Hypothalamus (tissue), 51 donors: Measurements from ENCODE around the gene FXYD5.
A peak's percentile ranks its signal among the peaks of the same experiment; 100 is the strongest.

Experiments used
- DNase-seq, 51 donors: peaks; one replicate each; lab custom pipeline; 2025; lab: John Stamatoyannopoulos, UW

FXYD5 gene, protein sequence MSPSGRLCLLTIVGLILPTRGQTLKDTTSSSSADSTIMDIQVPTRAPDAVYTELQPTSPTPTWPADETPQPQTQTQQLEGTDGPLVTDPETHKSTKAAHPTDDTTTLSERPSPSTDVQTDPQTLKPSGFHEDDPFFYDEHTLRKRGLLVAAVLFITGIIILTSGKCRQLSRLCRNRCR

DNA sequence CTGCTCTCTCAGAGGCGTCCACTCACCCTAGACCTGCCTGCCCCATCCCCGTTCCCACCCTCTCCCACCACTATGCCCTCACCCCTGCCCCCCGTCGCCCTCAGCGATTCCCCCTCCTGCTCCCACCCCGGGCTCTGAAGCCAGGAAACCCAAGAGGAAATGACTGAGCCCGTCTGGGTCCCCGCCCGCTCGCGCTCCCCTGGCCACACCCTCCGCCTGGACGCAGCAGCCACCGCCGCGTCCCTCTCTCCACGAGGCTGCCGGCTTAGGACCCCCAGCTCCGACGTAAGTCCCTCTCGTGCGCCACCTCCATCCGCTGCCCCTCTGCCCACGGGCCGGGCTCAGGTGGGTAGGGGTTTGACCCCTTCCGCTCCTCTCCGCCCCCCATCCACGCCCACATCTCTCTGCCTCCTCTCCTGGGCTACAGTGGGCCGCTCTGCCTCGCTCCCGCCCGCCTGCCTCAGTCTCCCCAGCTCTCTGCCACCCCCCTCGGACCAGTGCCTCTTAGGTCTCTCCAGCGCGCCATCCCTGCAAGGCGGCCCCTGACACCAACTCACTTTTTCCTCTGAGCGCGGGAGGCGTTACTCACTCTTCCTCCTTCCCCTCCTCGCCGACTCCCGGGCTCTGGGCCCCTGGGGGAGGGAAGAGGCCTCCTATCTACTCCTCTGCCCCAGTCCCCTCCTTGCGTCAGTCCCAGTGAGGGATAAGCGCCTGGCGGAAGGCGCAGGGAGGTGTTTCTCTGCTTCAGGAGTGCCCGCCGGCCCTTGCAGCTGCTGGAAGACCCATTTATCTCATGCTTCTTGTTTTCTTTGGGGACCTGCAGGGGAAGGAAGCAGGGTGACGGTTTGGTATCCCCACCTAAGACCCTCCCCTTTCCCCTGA is at the start of gene FXYD5:
Gene FXYD5 (plus strand): TSS at position 211 of the 882 bp plus-strand sequence. CDS start 816 bp downstream, outside the sequence.
- DNase-seq, result peak in 2 of 51 donors; percentile 12 to 13

DNA sequence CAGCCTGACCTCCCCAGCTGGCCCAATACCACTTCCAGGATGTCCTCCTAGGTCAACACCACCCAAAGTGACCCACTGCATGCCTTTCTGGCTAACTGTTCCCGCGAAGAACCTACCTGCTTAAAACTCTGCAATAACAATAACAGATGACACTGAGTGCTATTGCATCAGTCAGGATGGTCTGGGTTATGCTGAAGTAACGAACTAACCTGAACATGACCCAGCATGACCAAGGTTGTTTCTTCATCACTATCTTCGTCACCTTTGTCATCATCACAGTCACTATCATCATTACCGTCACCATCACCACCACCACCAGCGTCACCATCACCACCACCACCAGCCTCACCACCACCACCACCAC is 49.5 kb upstream of the FXYD5 start:
- DNase-seq, result no peak

DNA sequence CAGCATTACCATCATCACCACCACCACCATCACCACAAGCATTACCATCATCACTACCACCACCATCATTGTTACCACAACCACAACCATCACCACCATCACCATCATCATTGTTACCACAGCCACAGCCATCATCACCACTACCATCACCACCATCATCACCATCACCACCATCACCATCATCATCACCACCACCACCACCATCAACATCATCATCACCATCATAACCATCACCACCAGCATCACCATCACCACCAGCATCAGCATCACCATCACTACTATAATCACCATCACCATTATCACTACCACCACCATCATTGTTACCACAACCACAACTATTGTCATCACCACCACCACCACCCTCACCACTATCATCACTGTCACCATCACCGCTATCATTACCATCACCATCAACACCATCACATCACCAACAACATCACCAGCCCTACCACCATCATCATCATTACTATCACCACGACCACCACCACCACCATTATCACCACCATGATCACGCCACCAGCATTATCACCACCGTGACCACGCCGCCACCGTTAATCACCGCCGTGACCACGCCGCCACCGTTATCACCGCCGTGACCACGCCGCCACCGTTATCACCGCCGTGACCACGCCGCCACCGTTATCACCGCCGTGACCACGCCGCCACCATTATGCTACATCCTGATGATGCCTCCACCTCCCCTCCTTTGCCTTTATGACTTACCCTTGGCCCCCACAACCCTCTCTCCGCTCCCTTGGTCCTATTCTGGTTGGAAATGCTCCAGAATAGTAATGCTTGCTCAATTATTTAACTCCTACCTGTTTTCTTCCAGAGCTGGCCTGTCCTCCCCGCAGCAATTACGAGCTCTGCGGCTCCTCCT is 48.9 kb upstream of the FXYD5 start:
- DNase-seq, result no peak

DNA sequence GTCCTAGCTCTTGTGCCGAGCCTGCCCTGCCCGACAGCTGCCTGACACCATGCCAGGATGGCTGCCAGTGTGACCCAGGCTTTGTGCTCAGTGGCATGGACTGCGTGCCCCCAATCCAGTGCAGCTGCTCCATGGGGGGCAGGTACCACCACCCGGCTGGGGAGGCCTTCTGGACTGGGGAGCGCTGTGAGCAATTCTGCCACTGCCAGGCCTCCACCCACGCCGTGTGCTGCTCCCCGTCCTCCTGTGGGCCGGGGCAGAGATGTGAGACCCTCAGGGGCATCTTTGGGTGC is 48.3 kb upstream of the FXYD5 start:
- peak in 37 of 51 donors; percentile 19 to 88 (median 66) for DNase-seq

DNA sequence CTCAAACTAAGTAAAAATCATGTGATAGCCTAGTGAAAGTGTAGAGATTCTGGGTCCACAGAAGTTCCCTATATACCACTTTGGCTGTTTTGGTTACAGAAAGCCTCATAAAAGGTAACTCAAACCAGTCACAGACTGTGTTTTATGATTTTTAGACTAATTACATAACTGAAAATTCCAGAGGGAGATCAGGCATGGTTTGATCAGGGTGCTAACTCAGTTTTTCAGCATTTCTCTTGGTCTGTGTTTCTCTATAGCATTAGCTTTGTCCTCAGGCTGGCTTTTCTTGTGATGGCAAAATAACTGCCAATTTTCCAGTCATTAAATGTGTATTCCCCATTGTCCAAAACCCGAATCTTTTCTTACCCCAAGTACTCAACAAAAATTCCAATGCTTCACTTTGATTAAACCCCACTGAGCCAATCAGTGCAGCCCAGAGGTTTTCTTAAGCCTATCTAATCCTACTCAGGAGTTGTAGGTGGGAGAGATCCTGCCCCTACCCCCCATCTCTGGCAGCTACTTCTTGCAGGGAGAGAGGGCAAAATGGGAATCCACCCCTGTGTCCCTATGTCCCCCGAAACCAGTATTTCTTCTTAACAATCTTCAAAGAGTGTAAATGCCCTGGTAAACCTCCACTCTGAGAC is 47.5 kb upstream of the FXYD5 start:
- DNase-seq, result no peak

DNA sequence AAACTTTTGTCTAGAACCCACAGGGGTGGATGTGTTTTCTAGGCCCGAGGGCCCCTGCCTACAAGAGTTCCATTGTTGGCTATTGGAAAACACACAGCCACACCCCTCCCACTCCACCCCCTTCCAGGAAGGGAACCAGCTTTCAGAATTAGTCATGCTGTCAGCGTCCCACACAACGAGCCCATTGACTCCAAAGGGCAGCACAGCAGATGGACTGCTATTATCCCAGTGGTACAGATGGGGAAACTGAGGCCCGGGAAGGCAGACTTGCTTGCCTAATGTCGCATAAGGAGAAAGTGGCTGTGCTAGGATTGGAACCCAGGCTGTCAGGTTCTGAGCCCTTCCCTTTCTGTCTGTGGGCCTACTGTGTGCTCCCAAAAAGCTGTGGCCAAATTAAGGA is 47.0 kb upstream of the FXYD5 start:
- peak in 41 of 51 donors; percentile 17 to 92 (median 78) for DNase-seq

DNA sequence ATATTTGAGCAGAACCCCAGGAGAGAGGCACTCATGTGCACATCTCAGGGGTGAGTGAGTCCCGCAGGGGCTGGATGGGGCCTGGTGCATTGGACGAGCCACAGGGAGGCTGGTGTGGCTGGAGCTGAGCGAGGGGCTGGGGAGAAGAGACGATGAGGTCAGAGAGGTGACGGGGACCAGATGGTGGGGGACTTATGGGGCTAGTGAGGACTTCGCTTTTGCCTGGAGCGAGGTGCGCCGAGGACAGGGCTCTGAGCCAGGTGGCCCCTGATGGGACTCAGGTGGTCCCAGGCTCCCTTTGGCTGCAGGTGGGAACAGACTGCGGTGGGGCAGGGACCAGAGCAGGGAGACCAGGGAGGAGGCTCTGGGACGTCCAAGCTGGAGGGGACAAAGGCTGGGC is 45.8 kb upstream of the FXYD5 start:
- DNase-seq, result no peak

DNA sequence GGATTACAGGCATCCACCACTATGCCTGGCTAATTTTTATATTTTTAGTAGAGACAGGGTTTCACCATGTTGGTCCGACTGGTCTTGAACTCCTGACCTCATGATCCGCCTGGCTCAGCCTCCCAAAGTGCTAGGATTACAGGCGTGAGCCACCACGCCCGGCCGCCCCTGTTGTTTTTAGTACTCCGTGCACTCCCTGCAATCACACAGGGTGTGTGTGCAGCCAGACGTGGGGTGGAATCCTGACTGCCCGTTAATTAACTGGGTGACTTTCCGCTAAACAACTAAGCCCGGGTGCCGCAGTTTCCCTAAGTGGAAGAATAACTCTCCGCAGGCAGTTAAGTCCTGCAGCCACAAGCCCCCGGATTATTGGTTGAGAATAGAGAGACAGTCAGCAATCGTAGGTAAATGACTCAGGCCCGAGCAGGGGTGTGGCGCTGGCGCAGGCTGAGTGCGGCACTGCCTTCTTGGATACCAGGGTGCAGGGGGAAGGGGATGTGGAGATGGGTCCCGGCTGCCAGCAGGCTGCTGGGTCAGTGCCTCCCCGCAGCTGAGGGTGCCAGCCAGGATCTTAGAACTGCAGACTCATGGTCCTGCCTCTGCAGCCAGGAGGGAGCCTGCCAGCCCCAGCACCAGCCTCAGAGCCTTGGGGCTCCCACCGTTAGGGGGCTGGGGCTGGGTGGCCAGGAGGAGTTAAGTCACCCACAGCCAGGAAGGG is 45.0 kb upstream of the FXYD5 start:
- DNase-seq, result peak in 37 of 51 donors; percentile 24 to 79 (median 55)

DNA sequence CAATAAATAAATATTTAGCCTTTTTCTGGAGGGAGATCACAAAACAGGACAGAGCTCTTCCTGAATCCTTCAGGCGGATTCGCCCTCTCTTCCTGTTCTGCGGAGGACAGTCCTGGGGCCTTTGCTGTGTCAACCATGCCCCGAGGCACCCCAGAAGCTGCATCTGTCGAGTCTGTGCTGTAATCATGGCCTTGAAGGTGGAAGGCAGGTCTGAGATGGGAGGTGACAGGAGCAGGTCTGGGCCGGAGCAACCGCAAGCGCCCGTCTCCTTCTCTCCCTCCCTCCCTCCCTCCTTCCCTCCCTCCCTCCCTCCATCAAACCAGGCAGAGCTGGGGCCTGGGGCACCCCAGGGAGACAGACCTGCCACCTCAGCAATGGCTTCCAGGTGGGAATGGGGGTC is 43.6 kb upstream of the FXYD5 start:
- peak in 2 of 51 donors; percentile 14 to 18 for DNase-seq

DNA sequence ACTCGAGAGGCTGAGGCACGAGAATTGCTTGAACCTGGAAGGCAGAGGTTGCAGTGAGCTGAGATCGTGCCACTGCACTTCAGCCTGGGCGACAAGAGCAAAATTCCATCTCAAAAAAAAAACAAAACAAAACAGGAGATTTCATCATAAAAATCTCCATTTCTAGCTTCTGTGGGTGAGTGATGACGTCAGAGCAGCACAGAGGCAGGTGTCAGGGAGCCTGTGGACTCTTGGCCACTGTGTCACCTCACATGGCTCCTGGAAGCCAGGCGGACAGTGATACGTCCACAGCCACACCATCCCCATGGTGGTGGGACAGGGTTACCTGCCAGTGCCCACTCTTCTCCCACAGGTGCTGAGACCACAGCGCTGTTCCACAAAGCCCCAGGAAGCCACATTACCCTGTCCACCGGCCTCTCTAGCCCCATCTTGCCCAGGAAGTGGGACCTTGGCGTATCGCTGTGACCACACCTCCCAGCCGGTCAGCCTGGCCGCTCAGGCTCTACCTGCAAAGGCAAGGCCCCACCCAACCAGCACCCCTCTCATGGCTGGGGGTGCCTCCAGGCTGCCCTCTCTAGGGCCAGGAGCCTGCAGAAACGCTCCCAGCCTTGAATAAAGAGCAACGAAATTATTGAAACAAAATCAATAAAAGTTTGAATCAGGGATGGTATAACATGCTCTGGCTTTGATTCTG is 41.4 kb upstream of the FXYD5 start:
- DNase-seq, result no peak

DNA sequence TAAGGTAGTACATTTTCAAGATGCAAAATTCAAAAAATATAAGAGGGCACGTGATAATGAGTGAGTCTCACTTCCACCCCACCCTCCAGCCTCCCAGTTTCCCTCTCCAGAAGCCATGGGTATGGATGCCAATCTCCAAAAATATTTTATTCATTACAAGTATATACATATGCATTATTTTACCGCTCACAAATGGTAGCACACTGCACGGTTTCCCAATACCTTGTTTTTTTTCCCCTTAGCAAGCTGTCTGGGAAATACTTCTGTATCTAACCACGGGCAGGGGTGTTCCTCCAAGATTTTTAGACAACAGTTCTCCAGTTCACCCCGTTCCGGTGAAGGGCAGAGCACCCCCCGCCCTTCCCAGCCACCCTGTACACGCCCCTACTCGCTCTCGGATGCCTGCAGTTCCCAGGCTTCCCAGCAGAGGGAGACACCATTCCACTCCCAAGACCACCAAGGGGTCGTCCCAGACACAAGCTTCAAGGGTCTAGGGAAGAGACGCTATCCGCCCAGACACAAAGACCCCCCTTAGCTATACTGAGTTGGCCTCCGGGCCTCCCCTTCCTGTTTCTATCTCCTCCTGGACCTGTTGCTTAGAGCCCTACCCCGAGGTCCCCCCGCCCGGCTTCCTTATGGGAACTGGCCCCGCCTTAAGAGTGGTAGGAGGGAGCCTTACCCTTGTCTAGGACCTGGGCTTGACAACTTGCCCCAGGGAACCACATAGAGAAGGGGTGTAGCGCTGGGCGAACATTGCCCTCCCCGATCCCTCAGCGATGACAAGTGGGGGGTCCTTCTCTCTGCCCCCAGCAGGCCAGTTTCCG is 40.0 kb upstream of the FXYD5 start:
- peak in 49 of 51 donors; percentile 34 to 93 (median 80) for DNase-seq

DNA sequence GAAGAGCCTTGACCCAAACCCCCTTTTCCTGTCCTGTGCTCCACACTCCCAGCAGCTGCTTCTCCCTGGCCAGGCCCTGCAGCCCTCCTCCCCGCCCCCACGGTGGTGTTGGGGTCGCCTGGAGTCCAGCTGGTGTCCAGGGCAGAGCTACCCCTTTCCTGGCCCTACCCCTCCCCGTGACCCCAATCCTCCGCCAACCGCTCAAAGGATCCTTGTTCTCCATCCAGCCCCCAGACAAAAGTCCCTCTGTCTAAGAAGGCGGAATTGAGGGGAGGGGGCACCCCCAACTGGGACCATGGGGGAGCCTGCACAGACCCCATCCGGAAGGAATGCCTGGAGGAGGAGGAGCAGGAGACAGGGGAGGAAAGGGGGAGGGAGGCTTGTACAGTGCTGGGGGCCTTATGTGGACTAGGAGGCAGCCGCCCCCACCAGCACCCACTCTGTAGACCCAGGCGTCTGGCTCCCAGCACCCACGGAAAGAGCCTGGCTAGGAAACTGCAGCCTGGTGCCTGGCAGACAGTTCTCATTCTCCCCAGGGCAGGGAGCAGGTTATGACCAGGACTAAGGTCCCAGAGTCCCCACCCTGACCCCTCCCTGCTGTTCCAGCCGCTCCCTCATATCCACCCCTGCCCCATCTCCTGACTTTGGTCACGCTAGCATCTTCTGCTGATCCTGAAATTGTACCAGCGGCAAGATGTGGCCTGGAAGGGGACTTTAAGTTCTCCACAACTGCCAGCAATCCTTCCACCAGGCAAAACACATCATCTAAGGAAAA is 39.2 kb upstream of the FXYD5 start, which contains the start of gene FXYD3:
Gene FXYD3 (plus strand): TSS at position 647 of the 775 bp plus-strand sequence. CDS start 3,554 bp downstream, outside the sequence.
- DNase-seq, result peak in 48 of 51 donors; percentile 45 to 94 (median 81)

DNA sequence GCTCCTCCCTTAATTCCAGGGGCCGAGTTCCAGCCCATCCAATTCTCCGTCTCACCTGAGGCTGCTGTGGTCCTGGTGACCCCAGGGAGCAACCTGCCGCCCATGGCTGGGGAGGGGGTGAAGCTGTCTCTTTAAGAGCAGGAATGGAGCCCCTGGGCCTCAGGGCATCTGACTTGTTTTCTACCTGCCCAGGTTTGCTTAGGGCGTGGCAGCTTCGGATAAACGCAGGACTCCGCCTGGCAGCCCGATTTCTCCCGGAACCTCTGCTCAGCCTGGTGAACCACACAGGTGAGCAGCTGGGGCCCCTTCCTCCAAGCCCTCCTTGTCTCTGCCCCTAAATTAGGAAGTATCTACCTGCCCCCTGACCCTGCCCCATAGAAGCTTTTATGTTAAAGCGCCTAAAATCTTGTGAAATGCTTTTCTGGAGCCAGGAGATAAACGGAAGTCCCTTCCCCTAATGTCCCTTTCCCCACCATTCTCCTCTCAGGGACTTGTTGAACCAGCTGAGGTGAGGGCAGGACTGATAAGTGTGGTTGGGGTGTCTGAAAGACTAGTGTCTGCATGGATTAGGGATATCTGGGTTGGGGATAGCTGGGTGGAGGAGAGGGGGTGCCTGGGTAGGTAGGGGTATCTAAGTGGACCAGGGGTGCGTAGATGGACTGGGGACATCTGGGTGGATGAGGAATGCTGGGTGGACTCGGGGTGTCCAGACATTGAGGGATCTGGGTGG is 38.3 kb upstream of the FXYD5 start:
- peak in 1 of 51 donors; percentile 13 for DNase-seq

DNA sequence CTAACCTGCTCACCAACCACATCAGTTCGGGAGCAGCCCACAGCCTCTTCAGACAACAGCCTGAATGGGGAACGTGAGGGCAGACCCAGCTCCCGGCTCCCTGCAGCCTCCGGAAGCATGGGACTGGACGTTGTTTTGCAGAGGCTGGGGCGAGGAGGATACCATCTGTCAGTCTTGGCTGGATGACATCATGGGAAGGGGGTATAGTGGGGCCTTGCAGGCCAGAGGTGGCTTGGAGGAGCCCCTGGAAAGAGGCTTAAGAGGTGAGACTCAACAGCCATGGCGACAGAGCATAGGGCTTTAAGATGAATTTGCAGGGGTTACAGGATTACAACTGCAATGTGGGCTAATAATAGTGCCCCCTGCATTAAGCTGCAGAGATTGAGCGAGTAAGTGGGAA is 37.4 kb upstream of the FXYD5 start:
- peak in 1 of 51 donors; percentile 14 for DNase-seq

DNA sequence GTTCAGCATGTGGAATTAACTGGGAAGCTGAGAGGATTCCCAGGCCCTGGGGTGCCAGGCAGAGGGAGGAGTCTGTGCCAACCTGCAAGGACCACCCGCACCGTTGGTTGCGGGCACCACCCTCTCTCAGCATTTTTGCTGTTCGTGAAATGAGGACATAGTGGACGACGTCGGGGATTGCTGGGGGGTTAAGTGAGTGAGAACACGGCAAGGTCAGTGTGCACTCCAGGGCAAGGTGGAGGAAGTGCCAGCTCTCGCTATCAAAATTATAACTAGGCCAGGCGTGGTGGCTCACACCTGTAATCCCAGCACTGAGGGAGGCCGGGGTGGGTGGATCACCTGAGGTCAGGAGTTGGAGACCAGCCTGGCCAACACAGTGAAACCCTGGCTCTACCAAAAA is 36.7 kb upstream of the FXYD5 start:
- no peak for DNase-seq

DNA sequence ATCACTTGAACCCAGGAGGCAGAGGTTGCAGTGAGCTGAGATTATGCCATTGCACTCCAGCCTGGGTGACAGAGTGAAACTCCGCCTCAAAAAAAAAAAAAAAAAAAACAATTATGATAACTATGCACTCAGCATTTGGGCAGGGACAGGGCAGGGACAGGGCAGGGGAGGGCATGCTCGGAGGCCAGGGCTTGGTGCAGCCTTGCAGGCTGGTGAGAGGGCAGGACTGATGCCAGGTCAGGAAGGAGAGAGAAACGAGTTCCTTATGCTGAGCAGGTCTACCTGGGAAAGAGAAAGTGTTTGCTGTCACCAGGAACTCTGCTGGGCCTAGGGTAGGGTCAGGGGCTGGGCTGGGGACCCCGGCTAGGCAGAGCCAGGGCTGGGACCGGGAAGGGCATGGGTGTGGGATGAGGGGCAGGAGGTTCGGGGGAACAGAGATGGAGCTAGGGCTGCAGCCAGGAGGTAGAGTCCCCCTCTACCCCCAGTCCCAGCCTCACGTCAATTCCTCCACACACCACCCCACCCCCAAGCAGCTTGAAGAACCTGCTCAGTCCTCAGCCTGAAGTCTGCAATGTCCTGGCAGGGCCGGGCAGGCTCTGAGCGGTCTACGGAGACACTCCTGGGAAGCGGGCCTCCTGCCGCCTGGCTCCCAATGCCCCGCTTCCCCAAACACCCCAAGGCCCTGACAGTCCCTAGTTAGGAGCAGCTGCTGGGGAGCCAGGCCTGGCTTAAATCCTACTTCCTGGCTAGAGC is 36.1 kb upstream of the FXYD5 start:
- DNase-seq, result no peak
